Stomach (tissue), 4 donors: ENCODE measurements around the gene RETNLB.

ENCODE experiments used
- EP300 ChIP-seq: sonication (generic); formaldehyde crosslinking; IDR thresholded peaks from one replicate; pipeline ENCODE4 v1.6.1; 2017; ENCODE audit warnings: antibody characterized with exemption
- POLR2A ChIP-seq, 4 donors: fragments of 450-650 bp; IDR thresholded peaks; one replicate each; pipeline ENCODE4 v1.6.1; 2016; ENCODE audit warnings: antibody characterized with exemption in 4 of 4, control low read depth in 2 of 4, mild to moderate bottlenecking in 1 of 4, moderate library complexity in 1 of 4
- POLR2AphosphoS5 ChIP-seq, 3 donors: sonication (generic); formaldehyde crosslinking; IDR thresholded peaks; one replicate each; pipeline ENCODE4 v1.6.1; 2016; ENCODE audit warnings: antibody characterized with exemption in 3 of 3
- TF ChIP-seq, protein P1 (sequence below), 7 experiments: fragments of 450-650 bp in 4 of 7; fragments of 200-600 bp in 3 of 7; sonication (generic) in 3 of 7; IDR thresholded peaks; one replicate each; pipeline ENCODE4 v1.5.1; 2016 to 2019; ENCODE audit warnings: antibody characterized with exemption in 7 of 7, control low read depth in 2 of 7, mild to moderate bottlenecking in 1 of 7

DNA sequence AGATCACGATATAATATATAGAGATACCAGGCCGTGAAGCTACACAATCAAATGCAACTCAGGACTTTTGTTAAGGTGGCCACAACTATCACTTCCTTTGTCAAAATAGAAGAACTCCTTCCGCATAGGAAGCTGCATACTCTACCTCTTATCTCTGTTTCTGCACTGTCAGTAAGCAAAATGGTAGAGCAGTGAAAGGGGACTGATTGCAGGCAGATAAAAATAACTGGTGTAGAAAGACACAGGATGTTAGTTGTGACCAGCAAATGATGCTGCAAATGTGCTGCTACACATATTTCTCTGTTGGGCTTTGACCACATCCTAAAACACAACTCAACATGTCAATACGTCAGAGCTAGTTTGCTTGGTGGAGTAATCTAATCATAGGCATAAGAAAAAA lies 49.1 kb upstream of the RETNLB start:
- TF ChIP-seq, protein P1, sequence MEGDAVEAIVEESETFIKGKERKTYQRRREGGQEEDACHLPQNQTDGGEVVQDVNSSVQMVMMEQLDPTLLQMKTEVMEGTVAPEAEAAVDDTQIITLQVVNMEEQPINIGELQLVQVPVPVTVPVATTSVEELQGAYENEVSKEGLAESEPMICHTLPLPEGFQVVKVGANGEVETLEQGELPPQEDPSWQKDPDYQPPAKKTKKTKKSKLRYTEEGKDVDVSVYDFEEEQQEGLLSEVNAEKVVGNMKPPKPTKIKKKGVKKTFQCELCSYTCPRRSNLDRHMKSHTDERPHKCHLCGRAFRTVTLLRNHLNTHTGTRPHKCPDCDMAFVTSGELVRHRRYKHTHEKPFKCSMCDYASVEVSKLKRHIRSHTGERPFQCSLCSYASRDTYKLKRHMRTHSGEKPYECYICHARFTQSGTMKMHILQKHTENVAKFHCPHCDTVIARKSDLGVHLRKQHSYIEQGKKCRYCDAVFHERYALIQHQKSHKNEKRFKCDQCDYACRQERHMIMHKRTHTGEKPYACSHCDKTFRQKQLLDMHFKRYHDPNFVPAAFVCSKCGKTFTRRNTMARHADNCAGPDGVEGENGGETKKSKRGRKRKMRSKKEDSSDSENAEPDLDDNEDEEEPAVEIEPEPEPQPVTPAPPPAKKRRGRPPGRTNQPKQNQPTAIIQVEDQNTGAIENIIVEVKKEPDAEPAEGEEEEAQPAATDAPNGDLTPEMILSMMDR (IDR thresholded peaks at IDR 0.05): no peak
- TF ChIP-seq EP300 (no peak), POLR2A (IDR thresholded peaks at IDR 0.05) (no peak), POLR2AphosphoS5 (IDR thresholded peaks at IDR 0.05) (no peak)
